Calu3 (cell line): ENCODE results near the gene LHX4. TPM values are rescaled to one million over a fixed set of nuclear protein-coding genes. Genes with fewer than 3 reads are reported as not detected.

Experiments
- BruUV-seq: library from RNA; stranded (reverse); fragments of 400-500 nt; replicated peaks from 2 replicates; lab custom pipeline; 2021; lab: Mats Ljungman, UMichigan
- CTCF ChIA-PET: fragments of 300-600 bp; sonication (Branson Sonifier 250); formaldehyde crosslinking; loops from one replicate; lab custom pipeline; 2022; ENCODE audit warnings: antibody characterized with exemption; lab: Charles Lee
- DNase-seq: peaks from one replicate; pipeline ENCODE4 v3.0.0; 2022
- H3K27ac Mint-ChIP-seq: one replicate; pipeline ENCODE4 v1.8.0; 2022; ENCODE audit warnings: mixed read lengths; ENCODE audit not compliant: unreplicated experiment
- H3K27me3 Mint-ChIP-seq: one replicate; pipeline ENCODE4 v1.8.0; 2022; ENCODE audit warnings: mixed read lengths; ENCODE audit not compliant: unreplicated experiment
- H3K36me3 Mint-ChIP-seq: one replicate; pipeline ENCODE4 v1.8.0; 2022; ENCODE audit warnings: mild to moderate bottlenecking, moderate library complexity, mixed read lengths; ENCODE audit not compliant: insufficient read depth, unreplicated experiment
- H3K4me1 Mint-ChIP-seq: one replicate; pipeline ENCODE4 v1.8.0; 2022; ENCODE audit warnings: mild to moderate bottlenecking, low read depth, mixed read lengths; ENCODE audit not compliant: unreplicated experiment
- H3K4me3 Mint-ChIP-seq: one replicate; pipeline ENCODE4 v1.8.0; 2022; ENCODE audit warnings: mild to moderate bottlenecking, low read depth, moderate library complexity, mixed read lengths; ENCODE audit not compliant: unreplicated experiment
- H3K9me3 Mint-ChIP-seq: one replicate; pipeline ENCODE4 v1.8.0; 2022; ENCODE audit warnings: low read depth, mixed read lengths; ENCODE audit not compliant: unreplicated experiment
- intact Hi-C: fragments of 100-400 bp; cut with micrococcal nuclease; formaldehyde crosslinking; loops from one replicate; pipeline ENCODE4 v1.10.0; 2022; ENCODE audit not compliant: unreplicated experiment
- total RNA-seq: library from RNA; stranded (reverse); gene quantifications from 2 replicates; pipeline ENCODE4 v1.2.3, GENCODE V29; 2022
- TF ChIP-seq, protein P1 (sequence below): fragments of 200-600 bp; IDR thresholded peaks from one replicate; pipeline ENCODE4 v1.8.0; 2022; ENCODE audit warnings: antibody characterized with exemption; ENCODE audit not compliant: unreplicated experiment

Gene LHX4
- total RNA-seq, 1 experiment from 2014 or later: 0.19 TPM

DNA sequence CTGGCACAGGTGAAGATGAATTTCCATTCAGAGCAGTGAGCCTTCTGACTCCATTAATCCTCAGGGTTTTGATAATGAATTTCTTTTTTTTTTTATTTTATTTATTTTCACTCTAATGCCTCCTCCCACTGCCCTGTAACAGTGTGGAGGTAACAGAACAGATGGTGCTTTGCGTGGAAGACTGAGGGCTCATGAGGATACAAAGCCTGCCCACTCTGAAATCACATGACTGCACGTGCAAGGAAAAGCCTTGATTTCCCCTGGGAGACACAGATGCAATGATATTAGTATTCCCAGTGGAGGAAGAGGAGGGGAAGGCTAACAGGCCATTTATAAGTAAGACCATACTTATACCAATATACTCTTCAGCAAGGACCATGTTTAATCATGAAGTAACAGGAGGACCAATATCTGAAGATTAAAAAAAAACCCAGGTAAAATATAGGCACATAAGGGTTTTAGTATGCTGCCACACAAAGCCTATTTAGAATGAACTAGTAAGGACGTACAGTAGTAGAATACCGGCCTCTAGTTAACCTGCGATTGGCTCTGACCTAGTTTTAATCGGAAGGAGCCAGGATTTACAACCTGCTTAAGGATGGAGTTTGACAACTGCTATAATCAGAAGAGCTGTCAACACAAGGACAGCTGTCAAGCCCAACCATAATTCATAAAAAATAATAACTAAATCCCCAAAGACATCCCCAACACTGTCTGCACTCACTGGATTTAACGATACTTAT, 69.6 kb downstream of the LHX4 start:
- Mint-ChIP-seq H3K4me1 (peaks cover 14% of the 10 kb centered on the region), H3K4me3 (no peak overlapping the region), H3K9me3 (no peaks in the 10 kb centered on the region), H3K27ac (no peak overlapping the region), H3K36me3 (no peaks in the 10 kb centered on the region), H3K27me3 (no peaks in the 10 kb centered on the region)
- BruUV-seq: no TSS peak
- TF ChIP-seq, protein P1, sequence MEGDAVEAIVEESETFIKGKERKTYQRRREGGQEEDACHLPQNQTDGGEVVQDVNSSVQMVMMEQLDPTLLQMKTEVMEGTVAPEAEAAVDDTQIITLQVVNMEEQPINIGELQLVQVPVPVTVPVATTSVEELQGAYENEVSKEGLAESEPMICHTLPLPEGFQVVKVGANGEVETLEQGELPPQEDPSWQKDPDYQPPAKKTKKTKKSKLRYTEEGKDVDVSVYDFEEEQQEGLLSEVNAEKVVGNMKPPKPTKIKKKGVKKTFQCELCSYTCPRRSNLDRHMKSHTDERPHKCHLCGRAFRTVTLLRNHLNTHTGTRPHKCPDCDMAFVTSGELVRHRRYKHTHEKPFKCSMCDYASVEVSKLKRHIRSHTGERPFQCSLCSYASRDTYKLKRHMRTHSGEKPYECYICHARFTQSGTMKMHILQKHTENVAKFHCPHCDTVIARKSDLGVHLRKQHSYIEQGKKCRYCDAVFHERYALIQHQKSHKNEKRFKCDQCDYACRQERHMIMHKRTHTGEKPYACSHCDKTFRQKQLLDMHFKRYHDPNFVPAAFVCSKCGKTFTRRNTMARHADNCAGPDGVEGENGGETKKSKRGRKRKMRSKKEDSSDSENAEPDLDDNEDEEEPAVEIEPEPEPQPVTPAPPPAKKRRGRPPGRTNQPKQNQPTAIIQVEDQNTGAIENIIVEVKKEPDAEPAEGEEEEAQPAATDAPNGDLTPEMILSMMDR: no peak
- DNase-seq: no peak
- CTCF ChIA-PET: no interaction called here
- intact Hi-C loops: no loop called here

DNA sequence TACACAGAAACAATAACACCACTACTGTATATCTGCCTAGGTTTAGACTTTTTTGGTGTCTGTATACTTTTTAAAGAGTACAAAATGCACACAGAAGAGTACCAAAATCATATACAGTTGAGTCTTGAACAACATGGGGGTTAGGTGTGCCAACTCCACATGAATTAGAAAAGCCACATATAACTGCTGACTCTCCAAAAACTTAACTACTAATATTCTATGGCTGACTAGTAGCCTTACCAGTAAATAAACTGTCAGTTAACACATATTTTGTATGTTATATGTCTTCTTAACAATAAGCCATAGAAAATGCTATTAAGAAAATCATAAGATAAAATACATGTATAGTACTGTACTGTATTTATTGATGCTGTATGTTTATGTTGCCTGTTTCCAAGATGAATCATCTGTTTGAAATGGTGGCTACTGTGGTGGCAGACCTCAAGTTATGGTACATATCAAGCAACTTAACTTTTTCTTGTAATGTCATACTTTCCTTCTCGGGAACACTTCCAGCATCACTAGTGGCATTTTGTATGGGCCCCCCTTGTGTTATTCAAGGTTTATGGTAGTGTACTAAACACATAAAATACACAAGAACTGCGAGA, 71.2 kb downstream of the LHX4 start:
- no peak overlapping the region for H3K4me3 Mint-ChIP-seq
- H3K9me3 Mint-ChIP-seq: no peaks in the 10 kb centered on the region
- CTCF ChIA-PET: no interaction called here
- H3K27ac Mint-ChIP-seq: no peak overlapping the region
- DNase-seq: no peak
- peaks cover 14% of the 10 kb centered on the region for H3K4me1 Mint-ChIP-seq
- intact Hi-C loops: no loop called here
- H3K36me3 Mint-ChIP-seq: no peaks in the 10 kb centered on the region
- BruUV-seq: no TSS peak
- no peaks in the 10 kb centered on the region for H3K27me3 Mint-ChIP-seq
- TF ChIP-seq, protein P1: no peak

DNA sequence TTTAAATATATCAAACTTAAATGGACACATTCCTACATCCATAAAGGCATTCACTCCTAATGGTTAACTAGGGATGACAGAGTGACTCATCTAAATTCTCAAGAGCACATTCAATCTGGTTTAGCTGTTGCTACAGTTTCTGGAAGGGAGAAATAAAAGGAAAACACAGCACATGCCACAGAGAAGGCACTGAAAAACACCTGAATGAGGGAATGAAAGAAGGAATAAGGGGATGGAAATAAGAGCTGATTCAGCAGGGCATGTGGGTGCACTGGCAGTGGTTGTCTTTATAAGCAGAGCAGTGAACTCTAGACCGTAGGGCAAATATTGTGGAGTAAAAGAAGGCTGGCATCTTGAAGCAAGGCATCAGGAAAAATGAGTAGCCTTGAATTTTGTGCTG, 79.3 kb downstream of the LHX4 start:
- CTCF ChIA-PET: interaction anchor here (0.6 to 1.2 kb wide), 2 partner anchors 9 to 22 kb away, joined by 4 to 5 read pairs; no protein-coding TSS in a partner anchor
- peaks cover 5% of the 10 kb centered on the region for H3K9me3 Mint-ChIP-seq
- peak; percentile 8 for DNase-seq
- no TSS peak for BruUV-seq
- intact Hi-C loops: no loop called here
- H3K4me3 Mint-ChIP-seq: no peak overlapping the region
- TF ChIP-seq, protein P1: no peak
- H3K27ac Mint-ChIP-seq: peak overlapping the region; percentile 47
- no peaks in the 10 kb centered on the region for H3K27me3 Mint-ChIP-seq
- no peaks in the 10 kb centered on the region for H3K36me3 Mint-ChIP-seq
- H3K4me1 Mint-ChIP-seq: peaks cover 23% of the 10 kb centered on the region

DNA sequence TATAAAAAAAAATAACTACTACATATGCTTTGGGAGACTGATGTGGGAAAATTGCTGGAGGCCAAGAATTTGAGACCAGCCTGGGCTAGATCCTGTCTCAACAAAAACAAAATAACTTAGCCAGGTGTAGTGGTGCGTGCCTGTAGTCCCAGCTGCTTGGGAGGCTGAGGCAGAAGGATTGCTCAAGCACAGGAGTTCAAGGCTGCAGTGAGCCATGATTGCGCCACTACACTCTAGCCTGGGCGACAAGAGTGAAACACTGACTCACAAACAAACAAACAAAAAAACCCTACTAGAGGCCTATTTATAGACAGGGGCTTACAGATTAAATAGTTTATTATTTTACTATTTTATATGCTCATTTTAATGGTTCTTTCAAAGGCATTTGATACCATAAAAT, 80.0 kb downstream of the LHX4 start:
- Mint-ChIP-seq H3K27me3 (no peaks in the 10 kb centered on the region), H3K9me3 (peaks cover 5% of the 10 kb centered on the region), H3K4me1 (peaks cover 23% of the 10 kb centered on the region), H3K4me3 (no peak overlapping the region), H3K36me3 (no peaks in the 10 kb centered on the region), H3K27ac (no peak overlapping the region)
- TF ChIP-seq, protein P1: no peak
- intact Hi-C loops: loop anchor here (2.0 kb wide), 1 partner anchor 75 kb away; no protein-coding TSS in a partner anchor
- no TSS peak for BruUV-seq
- CTCF ChIA-PET: interaction anchor here (1.2 kb wide), 1 partner anchor 8 kb away, joined by 5 read pairs; no protein-coding TSS in a partner anchor
- peak; percentile 10 for DNase-seq
